Activated CD8-positive, alpha-beta T cell treated with anti-CD3 and anti-CD28 coated beads for 36 hours (primary cell): ENCODE data around the gene FCGBP. TPM values are rescaled to one million over a fixed set of nuclear protein-coding genes. Genes with fewer than 3 reads are reported as not detected.
"Not testable (repeated sequence)": the region's sequence is repeated elsewhere in the genome, so short reads cannot be mapped to it uniquely, and the experiment has no call there.

ENCODE experiments used
- ATAC-seq: fragments of 200-7000 bp; cut with Tn5 transposase; one replicate; pipeline ENCODE4 v1.10.0; 2021; ENCODE audit warnings: mild to moderate bottlenecking, moderate library complexity
- CTCF ChIA-PET: fragments of 350-600 bp; sonication (Branson Sonifier 250); formaldehyde crosslinking; loops from one replicate; lab custom pipeline; 2021; ENCODE audit warnings: antibody characterized with exemption; lab: Charles Lee
- POLR2A ChIA-PET: fragments of 350-600 bp; sonication (Branson Sonifier 250); formaldehyde crosslinking; loops from one replicate; lab custom pipeline; 2021; ENCODE audit warnings: antibody characterized with exemption; lab: Charles Lee
- DNase-seq: peaks from one replicate; pipeline ENCODE4 v3.0.0-alpha.2; 2020
- H3K27ac Mint-ChIP-seq: one replicate; pipeline ENCODE4 v1.8.0; 2021; ENCODE audit warnings: mild to moderate bottlenecking, mixed read lengths
- H3K27me3 Mint-ChIP-seq: one replicate; pipeline ENCODE4 v1.8.0; 2021; ENCODE audit warnings: mixed read lengths
- H3K36me3 Mint-ChIP-seq: one replicate; pipeline ENCODE4 v1.8.0; 2021; ENCODE audit warnings: low read depth, mixed read lengths
- H3K4me1 Mint-ChIP-seq: one replicate; pipeline ENCODE4 v1.8.0; 2021; ENCODE audit warnings: low read depth, mixed read lengths
- H3K4me3 Mint-ChIP-seq: one replicate; pipeline ENCODE4 v1.8.0; 2021; ENCODE audit warnings: mild to moderate bottlenecking, moderate library complexity, mixed read lengths
- H3K9me3 Mint-ChIP-seq: one replicate; pipeline ENCODE4 v1.8.0; 2021; ENCODE audit warnings: mixed read lengths
- intact Hi-C: fragments of 100-400 bp; cut with micrococcal nuclease; formaldehyde crosslinking; loops from one replicate; pipeline ENCODE4 v1.10.0; 2022
- total RNA-seq, 2 experiments: library from RNA; stranded (reverse); gene quantifications; one replicate each; pipeline ENCODE4 v1.2.3, GENCODE V29; 2021
- TF ChIP-seq, protein P1 (sequence below): fragments of 200-600 bp; IDR thresholded peaks from one replicate; pipeline ENCODE4 v1.8.0; 2022; ENCODE audit warnings: antibody characterized with exemption, mild to moderate bottlenecking

FCGBP gene
- total RNA-seq, 2 experiments from 2014 or later = 4.8 to 6.9 TPM

DNA sequence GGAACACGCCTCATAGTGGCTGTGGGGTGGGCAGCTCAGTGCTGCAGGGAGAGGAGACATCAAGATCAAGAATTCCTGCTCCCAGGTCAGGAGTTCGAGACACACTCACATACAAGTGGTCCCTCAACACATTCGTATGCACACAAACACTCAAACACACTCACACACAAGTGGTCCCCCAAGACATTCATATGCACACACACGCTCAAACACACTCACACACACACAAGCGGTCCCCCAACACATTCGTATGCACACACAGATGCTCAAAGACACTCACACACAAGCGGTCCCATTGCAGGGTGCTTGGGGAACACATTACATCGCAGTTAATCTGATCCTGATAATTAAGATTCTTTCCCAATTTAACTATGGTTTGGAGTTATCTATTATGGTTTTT, 28.2 kb downstream of the FCGBP start:
- H3K36me3 Mint-ChIP-seq = peaks cover 2% of the 10 kb centered on the region
- no peak overlapping the region for H3K27ac Mint-ChIP-seq
- H3K4me3 Mint-ChIP-seq = no peak overlapping the region
- no peak for DNase-seq
- ChIA-PET CTCF (interaction anchor here (2.9 kb wide), 1 partner anchor 64 kb away, joined by 13 read pairs; the partner anchor contains the start of gene PSMC4), POLR2A (no interaction called here)
- TF ChIP-seq, protein P1, sequence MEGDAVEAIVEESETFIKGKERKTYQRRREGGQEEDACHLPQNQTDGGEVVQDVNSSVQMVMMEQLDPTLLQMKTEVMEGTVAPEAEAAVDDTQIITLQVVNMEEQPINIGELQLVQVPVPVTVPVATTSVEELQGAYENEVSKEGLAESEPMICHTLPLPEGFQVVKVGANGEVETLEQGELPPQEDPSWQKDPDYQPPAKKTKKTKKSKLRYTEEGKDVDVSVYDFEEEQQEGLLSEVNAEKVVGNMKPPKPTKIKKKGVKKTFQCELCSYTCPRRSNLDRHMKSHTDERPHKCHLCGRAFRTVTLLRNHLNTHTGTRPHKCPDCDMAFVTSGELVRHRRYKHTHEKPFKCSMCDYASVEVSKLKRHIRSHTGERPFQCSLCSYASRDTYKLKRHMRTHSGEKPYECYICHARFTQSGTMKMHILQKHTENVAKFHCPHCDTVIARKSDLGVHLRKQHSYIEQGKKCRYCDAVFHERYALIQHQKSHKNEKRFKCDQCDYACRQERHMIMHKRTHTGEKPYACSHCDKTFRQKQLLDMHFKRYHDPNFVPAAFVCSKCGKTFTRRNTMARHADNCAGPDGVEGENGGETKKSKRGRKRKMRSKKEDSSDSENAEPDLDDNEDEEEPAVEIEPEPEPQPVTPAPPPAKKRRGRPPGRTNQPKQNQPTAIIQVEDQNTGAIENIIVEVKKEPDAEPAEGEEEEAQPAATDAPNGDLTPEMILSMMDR = no peak
- H3K4me1 Mint-ChIP-seq = peaks cover 8% of the 10 kb centered on the region
- no peak for ATAC-seq
- H3K27me3 Mint-ChIP-seq = no peaks in the 10 kb centered on the region
- intact Hi-C loops = no loop called here
- no peaks in the 10 kb centered on the region for H3K9me3 Mint-ChIP-seq

DNA sequence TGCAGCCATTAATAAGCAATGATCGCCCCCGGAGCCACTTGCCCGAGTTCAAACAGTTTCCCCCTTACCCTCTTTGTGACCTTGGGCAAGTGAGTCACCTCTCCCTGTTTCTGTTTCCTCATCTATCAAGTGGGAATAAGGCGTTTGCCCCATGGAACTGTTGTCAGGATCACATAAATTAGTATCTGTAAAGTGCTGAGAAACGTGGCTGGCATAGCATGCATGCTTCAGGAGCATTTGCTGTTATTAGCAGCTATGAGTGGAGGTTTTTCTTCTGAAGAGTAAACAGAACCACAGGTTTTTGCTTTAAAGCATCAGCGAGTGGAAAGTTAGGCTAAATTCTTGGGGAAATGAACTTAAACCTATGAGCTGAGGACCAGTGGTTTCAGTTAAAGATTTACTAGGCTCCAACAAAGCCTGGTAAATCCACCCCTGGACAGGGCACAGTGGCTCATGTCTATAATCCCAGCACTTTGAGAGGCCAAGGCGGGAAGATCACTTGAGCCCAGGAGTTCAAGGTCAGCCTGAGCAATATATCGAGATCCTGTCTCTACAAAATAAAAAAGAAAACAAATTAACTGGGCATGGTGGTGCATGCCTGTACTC, 30.8 kb downstream of the FCGBP start:
- intact Hi-C loops, H3K27me3 Mint-ChIP-seq, POLR2A ChIA-PET, H3K4me1 Mint-ChIP-seq, DNase-seq, CTCF ChIA-PET, H3K36me3 Mint-ChIP-seq, H3K27ac Mint-ChIP-seq, ATAC-seq, H3K9me3 Mint-ChIP-seq, H3K4me3 Mint-ChIP-seq: not testable (repeated sequence)

DNA sequence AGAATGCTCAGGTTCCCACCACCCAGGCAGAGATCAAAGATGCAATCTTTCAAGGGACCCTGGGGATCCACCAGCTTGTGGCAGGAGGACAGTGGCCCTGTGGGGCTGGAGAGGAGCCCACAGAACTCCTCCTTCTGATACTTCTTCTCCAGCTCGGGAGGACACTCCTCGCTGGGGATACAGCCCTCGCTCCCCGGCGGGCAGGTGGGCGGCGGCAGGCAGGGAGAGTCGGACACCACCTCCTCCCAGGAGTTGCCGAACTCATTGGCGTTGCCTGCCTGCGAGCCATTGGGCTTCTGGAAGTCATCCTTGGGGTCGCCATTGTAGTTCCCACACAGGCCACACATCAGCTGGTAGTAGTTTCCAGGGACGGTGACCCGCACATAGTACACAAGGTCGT, 32.1 kb downstream of the FCGBP start:
- DNase-seq, CTCF ChIA-PET, H3K4me3 Mint-ChIP-seq, H3K4me1 Mint-ChIP-seq, ATAC-seq, H3K27me3 Mint-ChIP-seq, H3K27ac Mint-ChIP-seq, H3K36me3 Mint-ChIP-seq, POLR2A ChIA-PET, H3K9me3 Mint-ChIP-seq, intact Hi-C loops: not testable (repeated sequence)

DNA sequence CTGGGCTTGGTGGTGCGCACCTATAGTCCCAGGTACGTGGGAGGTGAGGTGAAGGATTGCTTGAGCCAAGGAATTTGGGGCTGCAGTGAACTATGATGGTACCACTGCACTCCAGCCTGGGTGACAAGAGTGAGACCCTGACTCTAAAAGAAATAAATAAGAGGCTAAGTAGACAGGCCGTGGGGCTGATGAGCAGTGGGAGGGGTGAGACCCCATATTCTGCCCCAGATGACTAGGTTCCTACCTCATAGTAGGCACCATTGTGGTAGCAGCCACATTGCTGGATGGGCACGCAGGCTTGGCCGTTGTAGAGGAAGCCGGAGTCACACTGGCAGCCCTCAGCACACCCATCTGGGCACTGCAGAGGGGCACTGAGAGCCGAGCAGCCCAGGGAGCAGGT, 32.8 kb downstream of the FCGBP start:
- CTCF ChIA-PET, H3K9me3 Mint-ChIP-seq: not testable (repeated sequence)

DNA sequence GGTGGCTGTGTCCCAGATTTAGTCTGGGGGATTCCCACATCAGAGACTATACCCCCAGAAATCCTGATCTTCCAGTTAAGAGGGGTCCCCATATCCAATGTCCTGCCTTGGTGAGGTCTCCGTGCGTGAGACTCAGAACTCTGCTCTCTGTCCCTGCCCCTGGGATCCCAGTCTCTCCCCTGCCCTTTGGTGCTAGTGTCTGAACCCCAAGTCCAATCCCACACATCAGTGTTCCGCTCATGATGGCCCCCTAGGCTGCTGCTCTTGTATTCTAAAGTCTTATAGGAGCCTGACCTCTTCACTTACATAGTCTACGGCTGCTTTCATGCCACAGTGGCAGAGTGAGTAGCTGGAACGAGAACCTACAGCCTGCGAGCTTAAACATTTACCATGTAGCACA, 35.6 kb downstream of the FCGBP start:
- H3K4me1 Mint-ChIP-seq, H3K27me3 Mint-ChIP-seq, POLR2A ChIA-PET, H3K36me3 Mint-ChIP-seq, DNase-seq, H3K27ac Mint-ChIP-seq, CTCF ChIA-PET, H3K4me3 Mint-ChIP-seq, ATAC-seq, H3K9me3 Mint-ChIP-seq: not testable (repeated sequence)
- intact Hi-C loops = loop anchor here (10.0 kb wide), 1 partner anchor 76 kb away; the partner anchor contains the start of gene PSMC4

More for the DNA sequence above, 32.8 kb downstream of the FCGBP start:
- H3K27ac Mint-ChIP-seq, ATAC-seq, DNase-seq, H3K4me1 Mint-ChIP-seq, POLR2A ChIA-PET, H3K36me3 Mint-ChIP-seq, H3K27me3 Mint-ChIP-seq, intact Hi-C loops, H3K4me3 Mint-ChIP-seq: not testable (repeated sequence)

DNA sequence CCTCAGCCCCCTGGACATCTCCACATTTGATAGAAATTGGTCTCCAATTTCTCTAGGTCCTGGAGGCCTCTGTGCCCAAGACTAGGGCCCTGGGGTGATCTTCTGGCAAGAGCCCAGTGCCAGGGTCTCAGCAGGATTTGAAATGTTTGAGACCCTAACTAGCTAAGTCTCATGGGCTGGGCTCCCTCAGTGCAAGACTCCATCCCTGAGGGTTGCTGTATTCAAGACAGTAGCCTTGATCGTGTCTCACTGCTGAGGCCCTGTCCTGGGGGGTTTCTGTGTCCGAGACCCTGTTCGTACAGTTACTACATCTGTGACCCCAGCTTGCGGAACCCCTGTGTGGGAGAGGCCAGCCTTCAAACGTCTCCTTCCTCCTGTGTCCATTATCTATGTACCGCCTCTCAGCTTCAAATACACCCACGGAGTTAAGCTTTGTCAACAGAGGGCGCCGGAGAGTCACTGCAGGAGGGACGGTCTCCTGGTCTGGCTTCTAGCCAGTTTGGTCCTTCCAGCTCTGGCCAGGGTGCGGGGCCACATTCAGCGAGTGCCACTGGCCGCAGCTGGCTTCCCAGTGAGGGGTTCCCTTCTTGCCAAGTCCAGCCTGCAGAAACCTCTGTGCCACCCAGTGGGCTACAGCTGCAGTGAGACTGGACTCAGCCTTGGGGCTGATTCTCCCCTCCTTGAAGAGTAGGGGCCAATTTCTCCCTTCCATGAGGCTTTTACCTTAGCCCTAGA, 36.8 kb downstream of the FCGBP start:
- POLR2A ChIA-PET, H3K27me3 Mint-ChIP-seq, H3K27ac Mint-ChIP-seq, H3K36me3 Mint-ChIP-seq, H3K4me1 Mint-ChIP-seq, H3K9me3 Mint-ChIP-seq, H3K4me3 Mint-ChIP-seq: not testable (repeated sequence)
- intact Hi-C loops = loop anchor here (10.0 kb wide), 1 partner anchor 77 kb away; the partner anchor contains the start of gene PSMC4
- TF ChIP-seq, protein P1 = peak; percentile 33
- peak; percentile 70 for DNase-seq
- CTCF ChIA-PET = interaction anchor here (1.4 kb wide), 1 partner anchor 73 kb away, joined by 12 read pairs; the partner anchor contains the start of gene PSMC4
- peak; percentile 90 for ATAC-seq

DNA sequence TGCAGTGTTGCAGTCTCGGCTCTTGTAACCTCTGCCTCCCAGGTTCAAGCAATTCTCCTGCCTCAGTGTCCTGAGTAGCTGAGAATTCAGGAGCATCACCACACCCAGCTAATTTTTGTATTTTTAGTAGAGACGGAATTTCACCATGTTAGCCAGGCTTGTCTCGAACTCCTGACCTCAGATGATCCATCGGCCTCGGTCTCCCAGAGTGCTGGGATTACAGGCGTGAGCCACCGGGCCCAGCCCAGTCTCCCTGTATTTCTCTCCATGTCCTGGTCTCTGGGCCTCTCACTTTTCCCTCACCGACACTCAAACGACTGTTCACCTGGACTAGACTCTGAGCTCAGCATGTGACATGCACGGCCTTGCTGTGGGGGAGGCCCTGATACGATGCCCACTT, 39.3 kb downstream of the FCGBP start:
- POLR2A ChIA-PET = not testable (repeated sequence)

DNA sequence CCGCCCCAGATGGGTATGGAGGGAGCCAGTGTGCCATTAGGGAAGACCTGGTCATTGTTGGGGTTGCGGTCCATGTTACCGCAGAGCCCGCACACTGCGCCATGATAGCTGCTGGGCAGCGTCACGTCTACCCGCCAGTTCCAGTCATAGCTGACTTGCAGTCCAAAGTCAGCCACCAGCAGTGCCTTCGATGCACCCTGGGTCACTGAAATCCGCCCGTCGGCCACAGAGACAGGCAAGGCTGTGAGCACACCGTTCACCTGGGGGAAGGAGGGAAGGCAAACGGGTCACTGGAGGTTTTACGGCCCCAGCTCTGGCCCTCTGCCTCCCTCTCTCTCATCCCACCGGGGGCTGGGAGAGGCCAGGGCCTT, 40.2 kb downstream of the FCGBP start:
- POLR2A ChIA-PET, ATAC-seq, H3K27ac Mint-ChIP-seq, H3K36me3 Mint-ChIP-seq, H3K4me1 Mint-ChIP-seq, DNase-seq, H3K27me3 Mint-ChIP-seq, H3K4me3 Mint-ChIP-seq, H3K9me3 Mint-ChIP-seq: not testable (repeated sequence)
- intact Hi-C loops = loop anchor here (10.0 kb wide), 1 partner anchor 81 kb away; the partner anchor contains the start of gene PSMC4
- CTCF ChIA-PET = interaction anchor here (1.8 kb wide), 2 partner anchors 32 to 76 kb away, joined by 5 to 9 read pairs; partner anchors contain the start of gene PSMC4

More for the DNA sequence above, 39.3 kb downstream of the FCGBP start:
- not testable (repeated sequence) for H3K9me3 Mint-ChIP-seq, H3K27ac Mint-ChIP-seq, H3K36me3 Mint-ChIP-seq, ATAC-seq, H3K4me1 Mint-ChIP-seq, DNase-seq, H3K27me3 Mint-ChIP-seq, H3K4me3 Mint-ChIP-seq
- CTCF ChIA-PET = interaction anchor here (1.8 kb wide), 2 partner anchors 31 to 75 kb away, joined by 5 to 9 read pairs; partner anchors contain the start of gene PSMC4
- intact Hi-C loops = loop anchor here (10.0 kb wide), 1 partner anchor 80 kb away; the partner anchor contains the start of gene PSMC4

DNA sequence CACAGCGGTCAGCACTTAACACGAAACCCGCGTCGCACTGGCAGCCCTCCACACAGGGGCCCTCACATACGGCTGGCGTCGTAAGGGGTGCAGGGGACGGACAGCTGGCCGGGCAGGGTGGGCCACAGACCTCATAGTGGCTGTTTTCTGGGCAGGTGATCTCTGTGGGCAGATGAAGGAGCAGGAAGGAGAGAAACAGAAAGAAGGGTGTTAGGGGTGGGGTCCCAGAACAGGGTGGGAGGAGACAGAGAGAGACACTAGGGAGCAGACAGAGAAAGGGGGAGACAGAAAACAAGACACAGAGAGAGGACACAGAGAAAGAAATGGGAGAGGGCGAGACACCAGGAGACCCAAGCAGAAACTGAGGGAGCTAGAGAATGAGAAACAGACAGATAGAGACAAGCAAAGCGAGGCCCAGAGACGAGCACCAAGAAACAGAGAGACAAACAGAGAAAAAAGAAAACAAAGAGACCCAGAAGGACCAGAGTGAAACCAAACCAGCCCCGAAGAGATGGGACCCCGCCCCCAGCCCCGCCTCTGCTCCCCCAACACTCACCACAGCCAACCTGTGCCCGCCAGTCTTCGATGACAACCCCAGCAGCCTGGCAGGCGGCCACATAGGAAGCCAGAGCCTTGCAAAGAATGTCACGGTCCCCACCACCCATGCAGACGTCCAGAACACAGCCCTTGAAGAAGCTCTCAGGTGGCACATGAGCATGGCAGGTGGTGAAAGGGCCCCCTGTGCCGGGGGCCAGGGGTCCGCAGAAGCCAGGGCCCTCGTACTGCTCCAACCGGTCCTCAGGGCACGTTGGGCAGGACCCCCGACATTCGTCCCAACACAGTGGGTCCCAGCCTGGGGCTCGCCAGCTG, 40.8 kb downstream of the FCGBP start:
- H3K27me3 Mint-ChIP-seq, H3K36me3 Mint-ChIP-seq, H3K9me3 Mint-ChIP-seq, POLR2A ChIA-PET, H3K4me1 Mint-ChIP-seq: not testable (repeated sequence)
- peak overlapping the region; percentile 20 for H3K4me3 Mint-ChIP-seq
- intact Hi-C loops = loop anchor here (10.0 kb wide), 1 partner anchor 81 kb away; the partner anchor contains the start of gene PSMC4
- peak overlapping the region; percentile 55 for H3K27ac Mint-ChIP-seq
- CTCF ChIA-PET = interaction anchor here (1.0 kb wide), 1 partner anchor 101 kb away, joined by 4 read pairs; no protein-coding TSS in a partner anchor
- peak; percentile 40 for ATAC-seq
- peak; percentile 75 for DNase-seq
